ENCODE results near the gene RIOK3.

DNA sequence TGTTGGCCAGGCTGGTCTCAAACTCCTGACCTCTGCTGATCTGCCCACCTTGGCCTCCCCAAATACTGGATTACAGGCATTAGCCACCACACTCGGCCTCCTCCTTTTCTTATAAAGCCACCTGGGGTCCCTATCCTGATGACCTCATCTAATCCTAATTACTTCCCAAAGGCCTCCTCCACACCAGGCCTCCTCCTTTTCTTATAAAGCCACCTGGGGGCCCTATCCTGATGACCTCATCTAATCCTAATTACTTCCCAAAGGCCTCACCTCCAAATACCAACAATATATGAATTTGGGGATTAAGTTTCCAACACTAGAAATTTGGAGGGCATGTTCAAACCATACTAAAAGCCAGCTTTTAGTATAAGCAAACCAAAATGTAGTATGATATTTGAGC, 40.6 kb downstream of the RIOK3 start:
- no peak for TF ChIP-seq POLR2AphosphoS5 (IDR thresholded peaks at IDR 0.05; ENCODE audit: low read depth, low read length)
- TF ChIP-seq POLR2A (IDR thresholded peaks at IDR 0.05; ENCODE audit: low read depth, low read length): no peak

Data from GM12891 (cell line).